GM19035 (cell line): Measurements from ENCODE around the gene ATP1A4.
"Not testable (repeated sequence)": the region's sequence is repeated elsewhere in the genome, so short reads cannot be mapped to it uniquely, and the experiment has no call there.

Source experiments
- ATAC-seq: cut with Tn5 transposase; IDR thresholded peaks from one replicate; pipeline ENCODE4 v1.9.1; 2021; ENCODE audit not compliant: unreplicated experiment

The ATP1A4 gene

DNA sequence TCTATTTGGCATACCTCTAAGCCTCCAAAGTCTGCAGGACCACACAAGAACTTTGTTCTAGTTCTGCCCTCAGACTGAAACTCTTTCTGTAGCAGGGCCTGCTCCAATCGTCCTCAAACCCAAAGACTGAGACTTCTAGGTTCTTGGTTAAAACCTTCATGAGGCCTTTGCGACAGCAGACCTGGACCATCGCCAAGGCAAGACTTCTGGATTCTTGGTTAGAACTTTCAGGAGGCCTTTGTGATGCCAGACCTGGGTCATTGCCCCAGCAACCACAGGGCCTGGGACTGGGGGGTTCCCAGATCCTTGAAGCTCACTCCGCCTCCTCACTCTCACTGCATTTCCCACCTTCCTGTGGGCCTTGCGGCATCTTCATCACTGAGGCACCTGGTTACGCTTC lies at the start of gene ATP1A4:
TSS of gene ATP1A4 (plus strand) at position 301 of the 400 bp plus-strand sequence. CDS start 438 bp downstream, outside the sequence.
- ATAC-seq, result no peak

DNA sequence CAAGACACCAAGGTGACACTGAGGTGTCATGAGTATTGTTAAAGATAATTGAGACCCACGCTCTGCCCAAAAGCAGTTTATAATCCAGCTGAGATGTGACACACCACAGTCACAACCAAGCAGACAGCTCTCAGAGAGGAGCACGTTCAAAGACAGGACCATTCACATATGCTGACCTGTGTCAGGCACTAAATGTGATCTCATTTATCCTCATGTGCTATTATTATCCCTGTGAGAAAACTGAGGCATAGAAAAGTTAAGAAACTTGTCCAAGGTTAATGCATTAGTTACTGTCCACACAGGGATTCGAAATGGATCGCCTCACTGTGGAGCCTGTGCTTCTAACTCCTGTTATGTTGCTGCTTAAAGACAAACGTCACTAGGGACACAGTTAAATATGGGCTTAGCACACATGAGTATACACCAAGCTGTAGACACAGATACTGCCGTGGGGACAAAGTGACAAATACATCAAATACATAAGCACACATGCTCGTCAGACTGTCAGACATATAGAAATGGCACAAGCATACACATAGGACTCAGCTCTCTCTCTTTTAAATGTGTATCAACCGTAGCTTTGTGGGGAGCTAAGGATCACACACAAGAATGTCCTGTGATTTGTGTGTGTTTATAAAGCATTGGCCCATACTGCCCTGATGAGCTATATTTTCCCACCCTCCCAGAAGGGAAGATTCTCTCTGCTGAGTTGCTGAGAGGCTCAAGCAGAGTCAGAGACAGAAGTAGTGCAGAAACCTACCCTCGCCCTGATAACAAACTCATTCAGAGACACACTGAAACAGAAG lies 49.5 kb upstream of the ATP1A4 start:
- no peak for ATAC-seq

DNA sequence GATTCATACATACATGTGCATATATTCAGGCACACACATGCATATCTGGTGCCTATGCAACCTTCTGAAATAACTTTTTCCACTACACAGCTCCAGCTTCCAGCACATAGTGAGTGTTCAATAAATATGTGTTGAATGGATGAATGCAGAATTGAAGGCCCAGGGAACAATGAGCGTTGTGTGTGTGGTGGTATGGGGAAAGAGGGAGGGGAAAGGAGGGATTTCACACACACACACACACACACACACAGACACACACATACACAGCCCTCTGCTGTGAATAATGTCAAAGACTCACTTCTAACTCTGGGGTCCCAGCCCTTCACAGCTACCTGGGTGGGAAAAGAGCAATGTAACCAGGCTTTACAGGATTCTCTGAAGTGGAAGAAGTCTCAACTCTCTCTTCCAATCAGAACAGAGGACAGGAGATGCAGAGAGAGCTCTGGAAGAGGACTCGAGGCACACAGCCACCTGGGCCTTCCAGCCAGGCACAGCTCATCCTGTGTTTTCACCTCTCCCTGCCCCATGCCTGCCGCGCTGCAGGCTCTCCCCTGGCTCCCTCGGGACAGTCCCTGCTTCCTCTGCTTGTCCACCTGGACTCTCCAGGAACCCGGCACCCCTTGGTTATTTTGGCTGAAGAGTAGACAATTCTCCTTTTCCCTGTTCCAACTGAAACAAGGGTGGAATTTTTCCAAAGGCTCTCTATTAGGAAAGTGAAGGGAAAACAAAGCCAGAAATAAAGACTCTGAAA lies 47.6 kb upstream of the ATP1A4 start:
- ATAC-seq, result no peak

DNA sequence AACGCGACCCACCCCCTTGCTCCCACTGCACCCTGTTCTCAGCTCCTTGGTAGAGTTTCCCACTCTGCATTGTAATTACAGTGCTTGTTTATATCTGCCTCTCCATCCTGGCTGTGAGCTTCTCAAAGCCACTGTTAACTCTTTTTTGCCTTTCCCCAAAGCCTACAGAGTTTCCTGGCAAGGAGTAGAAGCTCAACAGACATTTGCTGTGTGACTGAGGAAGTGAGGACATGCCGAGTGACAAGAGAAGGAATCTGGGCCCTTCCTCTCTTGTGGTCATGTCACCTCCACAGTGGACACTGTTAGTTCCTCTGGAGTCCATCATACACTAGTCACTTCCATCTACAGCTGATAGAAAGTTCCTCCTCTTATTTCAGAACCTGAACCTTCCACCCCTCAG lies 46.9 kb upstream of the ATP1A4 start:
- ATAC-seq, result no peak

DNA sequence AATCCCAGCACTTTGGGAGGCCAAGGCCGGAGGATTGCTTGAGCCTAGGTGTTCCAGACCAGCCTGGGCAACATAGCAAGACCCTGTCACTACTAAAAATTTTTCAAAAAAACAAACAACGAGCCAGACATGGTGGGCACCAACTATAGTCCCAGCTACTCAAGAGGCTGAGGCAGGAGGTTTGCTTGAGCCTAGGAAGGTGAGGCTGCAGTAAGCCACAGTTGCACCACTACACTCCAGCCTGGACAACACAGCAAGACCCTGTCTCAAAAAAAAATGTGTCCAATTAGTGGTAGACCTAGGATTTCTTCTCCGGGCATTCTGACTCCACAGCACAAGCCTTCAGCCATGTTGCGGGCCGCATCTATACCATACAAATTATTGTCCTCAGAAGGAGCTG lies 46.2 kb upstream of the ATP1A4 start:
- no peak for ATAC-seq

DNA sequence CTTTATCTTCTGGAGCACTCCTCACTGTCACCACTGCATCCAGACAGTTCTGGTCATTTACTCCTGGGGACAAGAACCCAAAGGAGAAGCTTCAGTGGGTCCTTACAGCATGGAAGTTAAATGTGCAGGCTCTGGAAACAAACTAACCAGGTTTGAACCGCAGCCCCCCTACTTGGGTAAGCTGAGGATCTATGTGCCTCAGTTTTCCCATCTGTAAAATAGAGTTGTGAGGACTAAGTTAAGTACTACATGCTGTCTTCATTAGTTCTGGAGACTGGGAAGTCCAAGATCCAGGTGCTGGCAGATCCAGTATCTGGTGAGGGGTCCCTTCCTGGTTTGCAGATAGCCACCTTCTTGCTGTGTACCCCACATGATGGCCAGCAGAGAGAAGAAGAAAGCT lies 43.9 kb upstream of the ATP1A4 start:
- ATAC-seq, result no peak

DNA sequence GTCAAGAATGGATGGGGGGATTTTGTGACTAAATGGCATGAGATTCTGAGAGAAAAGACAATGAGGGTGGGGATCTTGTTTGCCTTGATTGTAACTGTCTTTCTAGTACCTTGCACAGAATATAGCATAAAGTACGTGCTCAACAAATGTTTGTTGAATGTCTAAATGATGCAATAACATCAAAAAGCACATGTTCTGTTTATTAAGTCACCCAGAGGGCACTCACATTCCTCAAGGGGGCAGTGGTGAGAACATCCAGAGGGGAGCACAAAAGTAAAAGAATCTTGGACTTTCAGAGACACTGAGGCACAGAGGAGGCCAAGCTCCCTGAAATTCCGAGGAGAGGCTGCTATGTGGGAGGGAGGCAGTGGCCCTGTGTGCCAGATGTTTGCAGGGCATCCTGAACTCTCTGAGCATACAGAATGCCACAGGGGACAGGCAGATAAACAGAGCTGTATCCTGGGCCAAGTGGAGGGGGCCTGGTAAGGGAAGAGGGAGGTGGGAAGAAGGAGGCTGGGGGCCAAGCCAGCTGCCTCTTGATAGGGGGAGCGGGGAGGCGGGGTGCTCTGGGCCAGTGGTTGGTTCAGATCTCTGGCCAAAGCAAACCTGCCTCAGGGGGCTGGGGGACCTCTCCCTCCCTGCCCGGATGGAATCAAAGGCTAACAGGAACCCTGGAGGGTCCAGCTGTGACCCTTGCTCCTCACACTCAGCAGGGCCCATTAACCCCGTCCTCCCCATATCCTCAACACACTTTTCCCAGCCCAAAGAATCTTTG lies 42.3 kb upstream of the ATP1A4 start:
- no peak for ATAC-seq

DNA sequence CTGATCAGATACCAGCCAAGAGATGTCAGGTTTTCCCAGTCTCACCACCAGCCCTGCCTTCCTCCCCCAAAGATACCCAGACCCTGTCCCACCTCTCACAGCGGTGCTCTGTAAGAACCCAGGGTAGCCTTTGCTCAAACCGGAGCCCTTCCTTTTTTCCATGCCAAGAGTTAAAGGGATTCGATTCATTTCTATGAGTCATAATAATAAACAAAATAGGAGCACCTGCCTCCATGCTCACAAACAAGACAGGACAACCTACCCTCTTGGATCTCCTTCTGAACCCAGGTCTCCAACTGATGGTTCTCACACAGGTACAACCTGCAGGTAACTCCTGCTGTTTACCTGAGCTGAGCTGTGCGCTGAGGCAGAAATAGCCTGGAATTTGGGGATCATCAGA lies 41.7 kb upstream of the ATP1A4 start:
- ATAC-seq, result no peak

DNA sequence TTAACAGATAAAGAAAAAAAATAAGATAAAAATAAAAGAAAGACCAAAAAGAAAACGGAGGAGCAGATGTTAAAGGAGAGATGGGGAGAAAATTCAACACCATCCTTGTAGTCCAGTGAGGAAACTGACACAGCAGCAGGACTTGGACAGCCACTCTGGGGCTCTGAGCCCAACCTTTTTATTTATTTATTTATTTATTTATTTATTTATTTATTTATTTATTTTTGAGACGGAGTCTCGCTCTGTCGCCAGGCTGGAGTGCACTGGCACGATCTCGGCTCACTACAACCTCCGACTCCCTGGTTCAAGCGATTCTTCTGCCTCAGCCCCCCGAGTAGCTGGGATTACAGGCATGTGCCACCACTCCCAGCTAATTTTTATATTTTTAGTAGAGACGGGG lies 39.9 kb upstream of the ATP1A4 start:
- ATAC-seq, result not testable (repeated sequence)

DNA sequence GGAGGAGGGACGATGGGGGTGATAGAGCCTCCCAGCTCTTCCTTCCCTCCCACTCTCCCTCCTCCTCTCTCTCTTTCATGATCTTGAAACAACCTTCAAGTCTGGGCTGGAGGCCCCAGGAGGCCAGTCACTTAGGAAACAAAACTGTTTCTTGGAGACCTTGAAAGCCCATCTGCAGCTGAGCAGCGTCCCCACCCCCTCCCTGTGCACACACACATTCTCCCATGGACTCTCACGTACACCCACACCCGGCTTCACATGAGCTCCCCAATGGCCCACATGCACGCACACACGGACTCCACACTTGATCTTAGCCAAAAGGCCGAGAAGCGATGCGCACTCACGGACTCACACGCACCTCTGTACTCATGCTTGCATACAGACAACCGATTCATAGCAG lies 39.0 kb upstream of the ATP1A4 start:
- ATAC-seq, result no peak

DNA sequence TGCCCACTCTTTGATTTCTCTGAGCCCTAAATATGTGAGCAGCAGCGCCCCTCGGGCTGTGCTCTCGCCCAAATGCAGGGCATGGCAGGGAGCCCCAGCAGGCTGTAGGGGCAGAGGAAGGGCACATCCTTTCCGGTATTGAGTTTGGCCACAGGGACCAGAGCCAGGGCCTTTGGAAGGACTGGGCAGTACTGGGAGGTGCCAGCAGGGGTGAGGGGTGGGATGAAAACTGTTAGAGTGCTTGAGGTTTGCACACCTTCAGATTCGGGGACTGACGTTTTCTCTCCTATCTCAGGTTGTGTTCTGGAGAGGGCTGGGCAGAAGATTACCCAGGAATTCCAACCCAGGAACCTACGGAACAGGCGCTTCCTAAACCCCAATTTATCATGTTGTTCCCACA lies 38.0 kb upstream of the ATP1A4 start:
- no peak for ATAC-seq

DNA sequence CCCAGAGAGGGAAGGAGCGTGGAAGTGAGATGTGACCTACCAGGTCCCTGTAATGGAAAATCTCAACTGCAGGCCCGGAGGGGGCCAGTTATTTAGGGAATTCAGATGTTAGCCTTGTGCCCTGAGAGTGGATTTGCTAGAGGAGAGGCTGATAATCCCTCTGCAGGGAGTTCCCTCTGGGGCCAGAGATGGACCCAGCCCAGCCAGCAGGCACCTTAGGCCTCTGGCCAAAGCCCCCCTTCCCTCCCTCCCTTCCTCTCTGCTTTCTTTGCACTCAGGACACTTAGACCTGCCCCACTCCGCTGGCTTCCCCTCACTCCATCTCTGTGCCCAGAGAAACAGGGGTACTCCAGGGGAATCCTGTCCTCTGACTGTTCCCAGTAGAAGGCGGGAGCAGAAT lies 37.3 kb upstream of the ATP1A4 start:
- no peak for ATAC-seq

DNA sequence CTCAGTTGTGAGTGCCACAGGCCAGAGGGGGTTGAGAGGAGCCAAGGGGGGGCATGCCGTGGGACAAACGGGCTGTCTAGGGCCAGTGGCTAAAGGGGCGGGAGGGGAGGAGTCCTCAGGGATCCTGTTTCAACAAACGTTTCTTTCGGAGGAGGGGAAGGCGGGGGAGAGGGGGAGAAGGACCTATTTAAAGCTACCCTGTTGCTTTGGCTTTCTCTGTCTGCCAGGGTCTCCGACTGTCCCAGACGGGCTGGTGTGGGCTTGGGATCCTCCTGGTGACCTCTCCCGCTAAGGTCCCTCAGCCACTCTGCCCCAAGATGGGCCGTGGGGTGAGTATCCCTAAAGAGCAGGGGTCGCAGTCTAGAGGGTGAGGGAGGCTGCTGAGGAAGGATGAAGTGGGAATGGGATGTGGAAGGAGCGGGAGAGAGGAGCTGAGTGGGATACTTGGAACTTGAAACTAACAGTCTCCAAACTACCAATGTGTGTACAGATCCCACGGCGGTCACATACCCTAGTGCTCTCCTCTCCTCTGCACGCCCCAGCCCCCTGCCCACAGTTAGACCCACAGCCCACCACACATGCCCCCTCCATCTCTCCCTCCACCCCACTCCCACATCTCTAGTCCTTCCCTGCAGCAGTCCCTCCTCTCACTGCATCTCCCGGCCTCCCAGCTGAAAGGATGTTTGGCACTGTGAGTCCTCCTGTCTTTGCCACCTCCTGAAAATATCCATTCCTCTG lies 35.7 kb upstream of the ATP1A4 start, which contains the start of gene ATP1A2:
TSS of gene ATP1A2 (plus strand) at position 215 of the 738 bp plus-strand sequence. CDS start at position 318, 103 bp downstream.
- no peak for ATAC-seq

DNA sequence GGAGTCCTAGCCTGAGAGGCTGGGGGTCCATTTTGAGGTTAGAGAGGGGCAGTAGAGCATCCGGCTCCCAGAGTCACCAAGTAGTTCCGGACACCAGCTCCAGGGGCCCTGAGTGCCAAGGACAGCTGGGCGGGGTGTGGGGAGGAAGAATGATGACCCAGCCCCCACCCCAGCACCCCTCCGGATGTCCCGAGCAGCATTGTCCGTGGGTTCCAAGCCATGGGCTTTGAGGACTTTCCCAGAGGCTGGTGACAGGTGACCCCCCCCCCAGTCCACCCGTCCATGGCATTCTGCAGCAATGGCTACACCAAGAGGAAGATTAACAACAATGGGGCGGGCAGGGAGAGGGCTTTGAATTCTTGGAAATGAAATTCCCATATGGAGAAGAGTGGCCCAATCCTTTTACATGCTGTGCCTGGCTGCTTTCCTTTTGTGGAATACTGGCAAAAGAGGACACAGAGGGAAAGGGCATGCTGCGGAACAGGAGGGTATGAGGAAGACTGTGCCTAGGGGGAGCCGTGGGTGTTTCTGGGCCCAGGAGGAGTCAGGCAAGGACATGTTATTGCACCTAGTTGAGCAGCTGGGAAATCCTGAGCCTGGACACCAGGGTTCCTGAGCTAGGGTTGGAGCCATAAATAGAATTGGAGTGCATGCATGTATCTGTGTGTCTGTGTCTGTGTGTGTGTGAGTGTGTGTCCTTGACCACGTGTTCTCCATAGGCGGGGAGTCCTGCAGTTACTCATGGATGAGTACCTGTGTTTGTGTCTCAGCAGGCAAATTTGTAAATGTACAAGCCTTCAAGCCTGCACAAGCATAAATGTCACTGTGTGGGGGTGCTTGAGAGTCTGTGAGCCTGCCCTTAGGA lies 34.9 kb upstream of the ATP1A4 start:
- no peak for ATAC-seq

DNA sequence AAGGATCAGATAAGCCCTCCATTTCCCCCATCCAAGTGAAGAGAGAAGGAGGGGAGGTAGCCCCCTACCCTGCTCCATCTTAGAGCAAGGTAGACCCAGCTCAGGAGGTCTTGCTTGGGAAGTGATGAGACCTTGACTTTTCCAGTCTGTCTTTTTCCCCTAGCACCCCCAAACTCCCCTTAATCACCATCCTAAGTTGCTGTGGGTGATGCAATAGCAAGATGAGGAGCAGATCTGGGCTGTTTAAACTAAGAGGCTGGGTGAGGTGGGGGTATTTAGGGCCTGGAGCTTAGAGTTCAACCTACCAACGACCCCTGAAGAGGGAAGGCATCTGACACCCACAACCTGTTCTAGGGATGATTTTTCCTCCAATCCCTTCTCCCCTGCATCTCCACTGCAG lies 34.1 kb upstream of the ATP1A4 start:
- no peak for ATAC-seq

DNA sequence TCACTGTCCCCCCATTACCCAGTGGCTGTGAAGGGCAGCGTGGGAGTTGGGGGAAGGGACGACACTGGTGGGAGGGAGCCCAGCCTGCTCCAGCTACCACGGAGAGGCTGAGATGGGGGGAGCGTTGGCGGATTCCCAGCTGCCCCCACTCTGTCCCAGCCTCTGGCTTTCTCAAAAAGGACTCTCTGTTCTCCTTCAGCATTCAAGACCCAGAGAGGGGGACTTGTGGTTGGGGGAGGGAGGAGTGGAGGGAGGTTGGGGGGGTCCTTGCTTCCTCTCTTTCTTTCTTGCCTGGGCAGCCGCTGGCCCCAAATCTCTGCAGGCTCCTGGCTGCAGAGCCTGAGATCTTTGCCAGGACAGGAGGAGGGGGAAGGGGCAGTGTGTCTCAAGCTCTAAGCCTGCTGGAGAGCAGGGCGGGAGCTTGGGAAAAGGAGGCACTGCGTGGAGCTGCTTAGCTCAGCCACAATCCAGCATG lies 33.7 kb upstream of the ATP1A4 start:
- ATAC-seq, result no peak

DNA sequence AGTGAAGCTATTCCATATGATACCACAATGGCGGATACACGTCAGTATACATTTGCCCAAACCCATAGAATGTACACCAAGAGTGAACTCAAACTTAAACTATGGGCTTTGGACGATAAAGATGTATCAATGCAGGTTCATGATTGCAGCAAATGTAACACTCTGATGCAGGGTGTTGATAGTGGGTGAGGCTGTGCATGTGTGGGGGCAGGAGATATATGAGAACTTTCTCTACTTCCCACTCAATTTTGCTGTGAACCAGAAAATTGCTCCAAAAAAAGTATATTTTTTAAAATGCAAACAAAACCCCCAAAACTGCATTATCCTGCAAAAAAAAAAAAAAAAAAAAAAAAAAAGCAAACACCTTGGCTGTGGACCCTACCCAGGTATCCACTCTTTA lies 32.5 kb upstream of the ATP1A4 start:
- no peak for ATAC-seq

DNA sequence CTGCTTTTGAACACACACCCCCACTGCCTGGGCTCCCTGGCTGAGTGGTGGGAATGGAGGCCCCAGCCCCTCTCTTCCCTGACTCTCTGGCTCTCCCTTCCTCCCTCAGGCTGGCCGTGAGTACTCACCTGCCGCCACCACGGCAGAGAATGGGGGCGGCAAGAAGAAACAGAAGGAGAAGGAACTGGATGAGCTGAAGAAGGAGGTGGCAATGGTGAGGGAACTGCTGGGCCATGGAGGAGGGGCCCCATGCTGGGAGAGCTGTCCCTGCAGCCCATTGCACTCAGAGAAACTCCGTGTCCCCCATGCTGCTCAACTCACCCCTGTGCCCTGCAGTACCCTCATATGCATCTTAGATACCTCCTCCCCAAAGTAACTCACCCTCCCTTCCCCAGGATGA lies 30.6 kb upstream of the ATP1A4 start:
- no peak for ATAC-seq

DNA sequence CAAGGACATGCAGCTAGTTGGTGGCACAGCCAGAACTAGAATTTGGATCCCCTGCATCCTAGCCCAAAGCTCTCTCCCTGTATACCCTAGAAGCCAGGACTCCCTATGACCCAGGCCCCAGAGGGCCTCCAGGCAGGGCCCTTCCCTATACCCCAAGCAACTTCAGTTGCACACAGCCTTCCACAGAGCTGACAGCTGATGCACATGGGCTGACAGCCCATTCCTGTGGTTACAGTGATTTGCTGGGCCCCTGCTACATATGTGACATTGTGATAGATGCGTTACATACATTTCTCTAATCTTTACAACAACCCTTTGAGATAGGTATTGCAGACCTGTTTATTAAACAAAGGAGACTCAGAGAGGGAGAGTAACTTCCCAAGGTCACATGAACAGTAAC lies 30.0 kb upstream of the ATP1A4 start:
- ATAC-seq, result no peak

DNA sequence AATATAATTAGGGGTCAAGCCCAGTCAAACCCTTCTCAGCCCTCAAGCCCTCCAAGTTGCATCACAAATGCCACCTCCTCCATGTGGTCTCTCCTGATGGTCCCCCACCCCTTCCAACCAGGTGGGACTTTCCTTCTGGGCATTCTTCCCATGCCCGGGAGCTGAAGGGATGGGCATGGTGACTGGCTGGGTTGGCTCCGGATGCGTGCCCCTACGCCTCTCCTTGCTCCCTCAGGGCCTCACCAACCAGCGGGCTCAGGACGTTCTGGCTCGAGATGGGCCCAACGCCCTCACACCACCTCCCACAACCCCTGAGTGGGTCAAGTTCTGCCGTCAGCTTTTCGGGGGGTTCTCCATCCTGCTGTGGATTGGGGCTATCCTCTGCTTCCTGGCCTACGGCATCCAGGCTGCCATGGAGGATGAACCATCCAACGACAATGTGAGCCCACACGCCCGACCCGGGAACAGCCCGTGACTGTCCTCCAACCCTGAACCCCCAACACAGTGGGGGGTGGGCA lies 28.4 kb upstream of the ATP1A4 start:
- ATAC-seq, result no peak
